SK-N-SH treated with all-trans-retinoic acid at 6 μM for 48 hours (cell line): ENCODE data around the gene TPST2.

ENCODE experiments used
- ATAC-seq: fragments of 200-7000 bp; cut with Tn5 transposase; 3 replicates; pipeline ENCODE4 v1.9.1; 2020; ENCODE audit warnings: mild to moderate bottlenecking, moderate library complexity
- ARNTL ChIP-seq: fragments of 450-650 bp; formaldehyde crosslinking; IDR thresholded peaks from 2 replicates; pipeline ENCODE4 v1.5.0; 2020; ENCODE audit warnings: low read depth, mild to moderate bottlenecking, moderate library complexity, borderline replicate concordance
- BACH2 ChIP-seq: fragments of 250-450 bp; sonication (Bioruptor Pico); IDR thresholded peaks from 2 replicates; pipeline ENCODE4 v1.9.0; 2021; ENCODE audit warnings: mild to moderate bottlenecking, borderline replicate concordance
- CREB5 ChIP-seq: fragments of 250-450 bp; sonication (Bioruptor Pico); IDR thresholded peaks from 2 replicates; pipeline ENCODE4 v1.5.1; 2020; ENCODE audit warnings: low read depth, mild to moderate bottlenecking, moderate library complexity
- CSDC2 ChIP-seq: fragments of 250-450 bp; sonication (Bioruptor Pico); IDR thresholded peaks from 2 replicates; pipeline ENCODE4 v1.5.0; 2020; ENCODE audit warnings: mild to moderate bottlenecking, moderate library complexity
- ESRRG ChIP-seq: fragments of 250-450 bp; sonication (Bioruptor Pico); IDR thresholded peaks from 2 replicates; pipeline ENCODE4 v1.6.1; 2021; ENCODE audit warnings: mild to moderate bottlenecking
- GLIS3 ChIP-seq: fragments of 250-450 bp; sonication (Bioruptor Pico); IDR thresholded peaks from 2 replicates; pipeline ENCODE4 v1.5.0; 2020; ENCODE audit warnings: mild to moderate bottlenecking, moderate library complexity
- ISL1 ChIP-seq: fragments of 250-450 bp; sonication (Bioruptor Pico); IDR thresholded peaks from 2 replicates; pipeline ENCODE4 v2.1.2; 2022; ENCODE audit warnings: mild to moderate bottlenecking, moderate library complexity
- OSR1 ChIP-seq: fragments of 250-450 bp; sonication (Bioruptor Pico); IDR thresholded peaks from 2 replicates; pipeline ENCODE4 v1.8.0; 2022; ENCODE audit warnings: moderate library complexity, mild to moderate bottlenecking, inconsistent platforms
- PPARA ChIP-seq: fragments of 250-450 bp; sonication (Bioruptor Pico); IDR thresholded peaks from 2 replicates; pipeline ENCODE4 v1.5.0; 2020; ENCODE audit warnings: mild to moderate bottlenecking, borderline replicate concordance
- SNAI2 ChIP-seq: fragments of 250-450 bp; sonication (Bioruptor Pico); IDR thresholded peaks from 2 replicates; pipeline ENCODE4 v1.5.0; 2020; ENCODE audit warnings: mild to moderate bottlenecking, moderate library complexity
- TCF4 ChIP-seq: fragments of 250-450 bp; sonication (Bioruptor Pico); IDR thresholded peaks from 2 replicates; pipeline ENCODE4 v1.8.0; 2021; ENCODE audit warnings: mild to moderate bottlenecking, moderate library complexity, borderline replicate concordance
- TOX ChIP-seq: fragments of 250-450 bp; sonication (Bioruptor Pico); IDR thresholded peaks from 2 replicates; pipeline ENCODE4 v1.8.0; 2021; ENCODE audit warnings: mild to moderate bottlenecking, moderate library complexity, borderline replicate concordance
- TSHZ2 ChIP-seq: fragments of 250-450 bp; sonication (Bioruptor Pico); IDR thresholded peaks from 2 replicates; pipeline ENCODE4 v1.5.0; 2020; ENCODE audit warnings: mild to moderate bottlenecking, moderate library complexity
- ZC3H10 ChIP-seq: fragments of 250-450 bp; sonication (Bioruptor Pico); IDR thresholded peaks from 2 replicates; pipeline ENCODE4 v1.5.1; 2021; ENCODE audit warnings: mild to moderate bottlenecking, moderate library complexity
- ZFP3 ChIP-seq: fragments of 250-450 bp; sonication (Bioruptor Pico); IDR thresholded peaks from 2 replicates; pipeline ENCODE4 v1.5.0; 2020; ENCODE audit warnings: mild to moderate bottlenecking, moderate library complexity
- ZFP30 ChIP-seq: fragments of 450-650 bp; formaldehyde crosslinking; IDR thresholded peaks from 2 replicates; pipeline ENCODE4 v1.5.0; 2022; ENCODE audit warnings: mild to moderate bottlenecking, moderate library complexity
- ZNF565 ChIP-seq: fragments of 450-650 bp; formaldehyde crosslinking; conservative IDR thresholded peaks from 2 replicates; pipeline ENCODE4 v1.5.0; 2020; ENCODE audit warnings: low read depth, mild to moderate bottlenecking, moderate library complexity
- ZNF70 ChIP-seq: fragments of 450-650 bp; formaldehyde crosslinking; IDR thresholded peaks from 2 replicates; pipeline ENCODE4 v1.5.0; 2020; ENCODE audit warnings: mild to moderate bottlenecking, moderate library complexity
- ZNF8 ChIP-seq: fragments of 450-650 bp; formaldehyde crosslinking; IDR thresholded peaks from 2 replicates; pipeline ENCODE4 v1.5.0; 2020; ENCODE audit warnings: mild to moderate bottlenecking, moderate library complexity
- TF ChIP-seq, protein P1 (sequence below): fragments of 250-450 bp; sonication (Bioruptor Pico); IDR thresholded peaks from 2 replicates; pipeline ENCODE4 v1.5.1; 2021; ENCODE audit warnings: mild to moderate bottlenecking, moderate library complexity
- TF ChIP-seq, protein P2 (sequence below): fragments of 250-450 bp; sonication (Bioruptor Pico); IDR thresholded peaks from 2 replicates; pipeline ENCODE4 v1.8.0; 2020; ENCODE audit warnings: mild to moderate bottlenecking, moderate library complexity, borderline replicate concordance
- TF ChIP-seq, protein P3 (sequence below): fragments of 250-450 bp; sonication (Bioruptor Pico); IDR thresholded peaks from 2 replicates; pipeline ENCODE4 v1.8.0; 2021; ENCODE audit warnings: low read depth, mild to moderate bottlenecking, moderate library complexity, borderline replicate concordance

The TPST2 gene

DNA sequence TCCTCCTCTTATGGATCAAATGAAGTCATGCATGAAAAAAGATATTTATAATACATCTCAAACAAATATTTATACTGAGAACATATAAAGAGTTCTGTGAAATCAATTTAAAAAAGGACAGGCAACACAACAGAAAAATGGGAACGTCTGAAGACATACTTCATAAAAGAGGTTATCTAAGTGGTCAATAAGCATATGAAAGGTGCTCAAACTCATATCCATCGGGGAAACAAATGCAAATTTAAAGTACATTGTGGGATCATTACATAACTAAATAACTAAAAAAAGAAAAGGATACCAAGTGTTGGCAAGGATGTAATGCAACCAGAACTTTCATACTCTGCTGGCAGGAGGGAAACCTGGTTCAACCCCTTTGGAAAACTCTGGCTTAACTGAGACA, 22.3 kb downstream of the TPST2 start:
- no peak for ATAC-seq
- TF ChIP-seq ARNTL (CRISPR knock-in tag) (no peak), ISL1 (CRISPR knock-in tag) (no peak), TSHZ2 (no peak), ESRRG (CRISPR knock-in tag) (no peak), CREB5 (CRISPR knock-in tag) (no peak), TCF4 (CRISPR knock-in tag) (no peak), ZNF8 (CRISPR knock-in tag) (no peak), SNAI2 (no peak), GLIS3 (no peak), CSDC2 (no peak), ZFP30 (no peak)
- TF ChIP-seq, protein P1, sequence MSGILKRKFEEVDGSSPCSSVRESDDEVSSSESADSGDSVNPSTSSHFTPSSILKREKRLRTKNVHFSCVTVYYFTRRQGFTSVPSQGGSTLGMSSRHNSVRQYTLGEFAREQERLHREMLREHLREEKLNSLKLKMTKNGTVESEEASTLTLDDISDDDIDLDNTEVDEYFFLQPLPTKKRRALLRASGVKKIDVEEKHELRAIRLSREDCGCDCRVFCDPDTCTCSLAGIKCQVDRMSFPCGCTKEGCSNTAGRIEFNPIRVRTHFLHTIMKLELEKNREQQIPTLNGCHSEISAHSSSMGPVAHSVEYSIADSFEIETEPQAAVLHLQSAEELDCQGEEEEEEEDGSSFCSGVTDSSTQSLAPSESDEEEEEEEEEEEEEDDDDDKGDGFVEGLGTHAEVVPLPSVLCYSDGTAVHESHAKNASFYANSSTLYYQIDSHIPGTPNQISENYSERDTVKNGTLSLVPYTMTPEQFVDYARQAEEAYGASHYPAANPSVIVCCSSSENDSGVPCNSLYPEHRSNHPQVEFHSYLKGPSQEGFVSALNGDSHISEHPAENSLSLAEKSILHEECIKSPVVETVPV (CRISPR knock-in tag): no peak
- TF ChIP-seq, protein P2, sequence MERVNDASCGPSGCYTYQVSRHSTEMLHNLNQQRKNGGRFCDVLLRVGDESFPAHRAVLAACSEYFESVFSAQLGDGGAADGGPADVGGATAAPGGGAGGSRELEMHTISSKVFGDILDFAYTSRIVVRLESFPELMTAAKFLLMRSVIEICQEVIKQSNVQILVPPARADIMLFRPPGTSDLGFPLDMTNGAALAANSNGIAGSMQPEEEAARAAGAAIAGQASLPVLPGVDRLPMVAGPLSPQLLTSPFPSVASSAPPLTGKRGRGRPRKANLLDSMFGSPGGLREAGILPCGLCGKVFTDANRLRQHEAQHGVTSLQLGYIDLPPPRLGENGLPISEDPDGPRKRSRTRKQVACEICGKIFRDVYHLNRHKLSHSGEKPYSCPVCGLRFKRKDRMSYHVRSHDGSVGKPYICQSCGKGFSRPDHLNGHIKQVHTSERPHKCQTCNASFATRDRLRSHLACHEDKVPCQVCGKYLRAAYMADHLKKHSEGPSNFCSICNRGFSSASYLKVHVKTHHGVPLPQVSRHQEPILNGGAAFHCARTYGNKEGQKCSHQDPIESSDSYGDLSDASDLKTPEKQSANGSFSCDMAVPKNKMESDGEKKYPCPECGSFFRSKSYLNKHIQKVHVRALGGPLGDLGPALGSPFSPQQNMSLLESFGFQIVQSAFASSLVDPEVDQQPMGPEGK (CRISPR knock-in tag): no peak
- TF ChIP-seq, all 23 proteins: peak for 0

DNA sequence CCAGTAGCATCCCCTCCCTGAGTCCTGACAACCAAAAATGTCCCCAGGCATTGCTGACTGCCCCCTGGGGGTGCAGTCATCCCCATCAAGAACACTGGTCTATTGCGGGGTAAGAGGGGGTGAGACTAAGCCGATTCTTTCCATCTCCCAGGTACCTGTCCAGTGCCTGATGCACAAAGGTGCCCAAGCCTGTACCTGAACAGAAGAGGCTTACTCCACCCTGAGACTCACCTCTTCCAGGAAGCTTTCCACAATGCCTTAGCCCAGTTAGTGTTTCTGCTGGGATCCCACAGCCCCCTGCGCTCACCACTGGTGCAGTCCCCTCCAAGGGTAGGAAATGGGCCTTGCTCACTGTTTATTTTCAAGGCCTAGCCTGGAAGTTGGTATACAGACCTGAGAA, 22.9 kb downstream of the TPST2 start:
- ATAC-seq: no peak
- TF ChIP-seq, protein P3, sequence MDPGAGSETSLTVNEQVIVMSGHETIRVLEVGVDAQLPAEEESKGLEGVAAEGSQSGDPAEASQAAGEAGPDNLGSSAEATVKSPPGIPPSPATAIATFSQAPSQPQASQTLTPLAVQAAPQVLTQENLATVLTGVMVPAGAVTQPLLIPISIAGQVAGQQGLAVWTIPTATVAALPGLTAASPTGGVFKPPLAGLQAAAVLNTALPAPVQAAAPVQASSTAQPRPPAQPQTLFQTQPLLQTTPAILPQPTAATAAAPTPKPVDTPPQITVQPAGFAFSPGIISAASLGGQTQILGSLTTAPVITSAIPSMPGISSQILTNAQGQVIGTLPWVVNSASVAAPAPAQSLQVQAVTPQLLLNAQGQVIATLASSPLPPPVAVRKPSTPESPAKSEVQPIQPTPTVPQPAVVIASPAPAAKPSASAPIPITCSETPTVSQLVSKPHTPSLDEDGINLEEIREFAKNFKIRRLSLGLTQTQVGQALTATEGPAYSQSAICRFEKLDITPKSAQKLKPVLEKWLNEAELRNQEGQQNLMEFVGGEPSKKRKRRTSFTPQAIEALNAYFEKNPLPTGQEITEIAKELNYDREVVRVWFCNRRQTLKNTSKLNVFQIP (CRISPR knock-in tag): no peak
- TF ChIP-seq OSR1 (CRISPR knock-in tag): no peak
- TF ChIP-seq CSDC2: no peak
- TF ChIP-seq BACH2 (CRISPR knock-in tag): no peak
- TF ChIP-seq ZNF70 (CRISPR knock-in tag): no peak
- TF ChIP-seq ZNF565 (CRISPR knock-in tag): no peak
- TF ChIP-seq TOX (CRISPR knock-in tag): no peak
- TF ChIP-seq ZFP3 (CRISPR knock-in tag): no peak
- TF ChIP-seq, protein P1 (CRISPR knock-in tag): no peak
- TF ChIP-seq, protein P2 (CRISPR knock-in tag): no peak
- no peak for TF ChIP-seq CREB5 (CRISPR knock-in tag)
- no peak for TF ChIP-seq ZFP30
- no peak for TF ChIP-seq PPARA (CRISPR knock-in tag)
- TF ChIP-seq SNAI2: no peak
- TF ChIP-seq ZC3H10: no peak
- no peak for TF ChIP-seq GLIS3
- TF ChIP-seq TSHZ2: no peak
